Measurements from ENCODE around the gene H2BK1.

DNA sequence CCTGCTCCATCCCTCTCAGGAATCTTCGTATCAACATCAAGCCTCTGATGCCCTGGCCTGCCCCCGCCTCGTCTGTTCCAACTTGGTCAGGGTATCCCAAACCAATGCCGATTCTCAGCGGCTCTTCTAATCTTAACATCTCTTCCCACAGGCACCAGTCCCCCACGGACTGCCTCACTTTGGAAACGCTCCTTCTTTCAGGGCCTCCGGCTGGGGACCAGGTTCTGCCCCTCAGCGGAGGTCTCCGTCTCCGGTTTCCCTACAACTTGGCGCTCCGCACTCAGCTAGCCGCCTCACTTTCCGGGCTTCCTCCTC is 16.2 kb upstream of the H2BK1 start:
- TF ChIP-seq, protein P1, sequence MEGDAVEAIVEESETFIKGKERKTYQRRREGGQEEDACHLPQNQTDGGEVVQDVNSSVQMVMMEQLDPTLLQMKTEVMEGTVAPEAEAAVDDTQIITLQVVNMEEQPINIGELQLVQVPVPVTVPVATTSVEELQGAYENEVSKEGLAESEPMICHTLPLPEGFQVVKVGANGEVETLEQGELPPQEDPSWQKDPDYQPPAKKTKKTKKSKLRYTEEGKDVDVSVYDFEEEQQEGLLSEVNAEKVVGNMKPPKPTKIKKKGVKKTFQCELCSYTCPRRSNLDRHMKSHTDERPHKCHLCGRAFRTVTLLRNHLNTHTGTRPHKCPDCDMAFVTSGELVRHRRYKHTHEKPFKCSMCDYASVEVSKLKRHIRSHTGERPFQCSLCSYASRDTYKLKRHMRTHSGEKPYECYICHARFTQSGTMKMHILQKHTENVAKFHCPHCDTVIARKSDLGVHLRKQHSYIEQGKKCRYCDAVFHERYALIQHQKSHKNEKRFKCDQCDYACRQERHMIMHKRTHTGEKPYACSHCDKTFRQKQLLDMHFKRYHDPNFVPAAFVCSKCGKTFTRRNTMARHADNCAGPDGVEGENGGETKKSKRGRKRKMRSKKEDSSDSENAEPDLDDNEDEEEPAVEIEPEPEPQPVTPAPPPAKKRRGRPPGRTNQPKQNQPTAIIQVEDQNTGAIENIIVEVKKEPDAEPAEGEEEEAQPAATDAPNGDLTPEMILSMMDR (optimal IDR thresholded peaks at IDR 0.05 in 1 of 3, IDR thresholded peaks at IDR 0.05 in 1 of 3, conservative IDR thresholded peaks at IDR 0.05 in 1 of 3; ENCODE audit: extremely low read depth in 1 of 3, insufficient read depth in 2 of 3, low read length in 3 of 3): no peak
- TF ChIP-seq EZH2 (IDR thresholded peaks at IDR 0.05; ENCODE audit: low read length): no peak
